WTC11 (cell line): Measurements from ENCODE around the gene NATD1. TPM values are rescaled to one million over a fixed set of nuclear protein-coding genes. Genes with fewer than 3 reads are reported as not detected.

ENCODE experiments used
- ATAC-seq: fragments of 200-7000 bp; cut with Tn5 transposase; 2 replicates; pipeline ENCODE4 v1.10.0; 2021; ENCODE audit warnings: mild to moderate bottlenecking, moderate library complexity
- CTCF ChIA-PET: fragments of 300-600 bp; sonication (Branson Sonifier 250); formaldehyde crosslinking; loops from one replicate; lab custom pipeline; 2021; ENCODE audit warnings: antibody characterized with exemption; lab: Charles Lee
- POLR2A ChIA-PET: fragments of 350-600 bp; sonication (Branson Sonifier 250); formaldehyde crosslinking; loops from one replicate; lab custom pipeline; 2021; ENCODE audit warnings: antibody characterized with exemption; lab: Charles Lee
- DNase-seq: peaks from one replicate; pipeline ENCODE4 v3.0.0; 2021; ENCODE audit warnings: low spot score
- H3K27ac Mint-ChIP-seq: 2 replicates; pipeline ENCODE4 v1.8.0; 2021; ENCODE audit warnings: mixed read lengths
- H3K27me3 Mint-ChIP-seq: 2 replicates; pipeline ENCODE4 v1.8.0; 2021; ENCODE audit warnings: low read depth, mild to moderate bottlenecking, moderate library complexity, mixed read lengths
- H3K36me3 Mint-ChIP-seq: 2 replicates; pipeline ENCODE4 v1.8.0; 2021; ENCODE audit warnings: mixed read lengths
- H3K4me1 Mint-ChIP-seq: 2 replicates; pipeline ENCODE4 v1.8.0; 2022; ENCODE audit warnings: mixed read lengths
- H3K4me3 Mint-ChIP-seq: 2 replicates; pipeline ENCODE4 v1.8.0; 2021; ENCODE audit warnings: mild to moderate bottlenecking, moderate library complexity, mixed read lengths
- H3K9me3 Mint-ChIP-seq: 2 replicates; pipeline ENCODE4 v1.8.0; 2021; ENCODE audit warnings: mixed read lengths
- E2F5 ChIP-seq: sonication (generic); formaldehyde crosslinking; IDR thresholded peaks from 2 replicates; pipeline ENCODE4 v1.8.1; 2022; ENCODE audit warnings: mild to moderate bottlenecking, moderate library complexity, missing genetic modification reagents
- ESRRA ChIP-seq: sonication (generic); formaldehyde crosslinking; IDR thresholded peaks from 2 replicates; pipeline ENCODE4 v1.8.1; 2022; ENCODE audit warnings: mild to moderate bottlenecking, missing genetic modification reagents, borderline replicate concordance
- ETV6 ChIP-seq: sonication (generic); formaldehyde crosslinking; IDR thresholded peaks from 2 replicates; pipeline ENCODE4 v1.8.1; 2022; ENCODE audit warnings: mild to moderate bottlenecking, missing genetic modification reagents
- FOXP4 ChIP-seq: sonication (generic); formaldehyde crosslinking; IDR thresholded peaks from 2 replicates; pipeline ENCODE4 v1.8.0; 2022; ENCODE audit warnings: mild to moderate bottlenecking, missing genetic modification reagents
- HMGA2 ChIP-seq: fragments of 250-450 bp; sonication (Bioruptor Pico); IDR thresholded peaks from 2 replicates; pipeline ENCODE4 v1.4.0; 2021; ENCODE audit warnings: mild to moderate bottlenecking, moderate library complexity
- HMGXB4 ChIP-seq: sonication (generic); formaldehyde crosslinking; IDR thresholded peaks from 2 replicates; pipeline ENCODE4 v1.8.1; 2023; ENCODE audit warnings: mild to moderate bottlenecking, moderate library complexity, missing genetic modification reagents
- NFE2L1 ChIP-seq: sonication (generic); formaldehyde crosslinking; IDR thresholded peaks from 2 replicates; pipeline ENCODE4 v1.8.1; 2023; ENCODE audit warnings: missing genetic modification reagents
- NFYB ChIP-seq: sonication (generic); formaldehyde crosslinking; conservative IDR thresholded peaks from 2 replicates; pipeline ENCODE4 v1.8.0; 2022; ENCODE audit warnings: low read depth, missing genetic modification reagents
- PRRX2 ChIP-seq: fragments of 250-450 bp; sonication (Bioruptor Pico); IDR thresholded peaks from 2 replicates; pipeline ENCODE4 v1.8.0; 2021; ENCODE audit warnings: mild to moderate bottlenecking
- SP1 ChIP-seq: sonication (generic); formaldehyde crosslinking; conservative IDR thresholded peaks from 2 replicates; pipeline ENCODE4 v1.8.1; 2022; ENCODE audit warnings: missing genetic modification reagents
- TP53 ChIP-seq: sonication (generic); formaldehyde crosslinking; IDR thresholded peaks from 2 replicates; pipeline ENCODE4 v1.8.1; 2023; ENCODE audit warnings: mild to moderate bottlenecking, missing genetic modification reagents
- ZBTB43 ChIP-seq: sonication (generic); formaldehyde crosslinking; IDR thresholded peaks from 2 replicates; pipeline ENCODE4 v1.8.1; 2023; ENCODE audit warnings: mild to moderate bottlenecking, missing genetic modification reagents
- ZNF232 ChIP-seq: sonication (generic); formaldehyde crosslinking; IDR thresholded peaks from 2 replicates; pipeline ENCODE4 v1.8.0; 2022; ENCODE audit warnings: mild to moderate bottlenecking, missing genetic modification reagents
- ZNF317 ChIP-seq: sonication (generic); formaldehyde crosslinking; IDR thresholded peaks from 2 replicates; pipeline ENCODE4 v1.8.1; 2023; ENCODE audit warnings: low read depth, mild to moderate bottlenecking, moderate library complexity, missing genetic modification reagents, borderline replicate concordance
- total RNA-seq: library from RNA; stranded (reverse); gene quantifications from 3 replicates; pipeline ENCODE4 v1.2.3, GENCODE V29; 2021
- TF ChIP-seq, protein P1 (sequence below): sonication (generic); formaldehyde crosslinking; conservative IDR thresholded peaks from 2 replicates; pipeline ENCODE4 v1.8.1; 2023; ENCODE audit warnings: mild to moderate bottlenecking, low read depth, missing genetic modification reagents, moderate library complexity
- TF ChIP-seq, protein P2 (sequence below): fragments of 250-450 bp; sonication (Bioruptor Pico); conservative IDR thresholded peaks from 2 replicates; pipeline ENCODE4 v1.9.0; 2021; ENCODE audit warnings: mild to moderate bottlenecking
- TF ChIP-seq, protein P3 (sequence below): sonication (generic); formaldehyde crosslinking; IDR thresholded peaks from 2 replicates; pipeline ENCODE4 v1.8.0; 2023; ENCODE audit warnings: missing genetic modification reagents
- TF ChIP-seq, protein P4 (sequence below): sonication (generic); formaldehyde crosslinking; IDR thresholded peaks from 2 replicates; pipeline ENCODE4 v1.8.1; 2022; ENCODE audit warnings: missing genetic modification reagents, borderline replicate concordance

NATD1 gene
- total RNA-seq, 1 experiment from 2014 or later: 10.1 TPM

- ChIA-PET POLR2A (interaction anchor here (0.8 kb wide), 1 partner anchor 148 kb away, joined by 3 read pairs; the partner anchor contains the start of gene DHRS7B), CTCF (interaction anchor here (0.8 to 2.7 kb wide), 12 partner anchors 9 to 282 kb away, joined by 3 to 15 read pairs (median 6); no protein-coding TSS in a partner anchor)
- Mint-ChIP-seq H3K4me1 (peaks cover 9% of the 10 kb centered on the region), H3K27ac (no peak overlapping the region), H3K4me3 (peak overlapping the region; percentile 76), H3K9me3 (no peaks in the 10 kb centered on the region), H3K36me3 (no peaks in the 10 kb centered on the region), H3K27me3 (peaks cover 42% of the 10 kb centered on the region)
- DNase-seq (no peak), ATAC-seq (peak; percentile 6)
- TF ChIP-seq ZBTB43 (no peak), NFYB (CRISPR knock-in tag) (no peak), ESRRA (CRISPR knock-in tag) (no peak), TP53 (CRISPR knock-in tag) (no peak), ETV6 (CRISPR knock-in tag) (no peak), ZNF232 (no peak), ZNF317 (CRISPR knock-in tag) (no peak), SP1 (no peak), FOXP4 (CRISPR knock-in tag) (no peak), NFE2L1 (CRISPR knock-in tag) (no peak), HMGA2 (CRISPR knock-in tag) (no peak), HMGXB4 (no peak), E2F5 (no peak), PRRX2 (CRISPR knock-in tag) (no peak)
- TF ChIP-seq, protein P1, sequence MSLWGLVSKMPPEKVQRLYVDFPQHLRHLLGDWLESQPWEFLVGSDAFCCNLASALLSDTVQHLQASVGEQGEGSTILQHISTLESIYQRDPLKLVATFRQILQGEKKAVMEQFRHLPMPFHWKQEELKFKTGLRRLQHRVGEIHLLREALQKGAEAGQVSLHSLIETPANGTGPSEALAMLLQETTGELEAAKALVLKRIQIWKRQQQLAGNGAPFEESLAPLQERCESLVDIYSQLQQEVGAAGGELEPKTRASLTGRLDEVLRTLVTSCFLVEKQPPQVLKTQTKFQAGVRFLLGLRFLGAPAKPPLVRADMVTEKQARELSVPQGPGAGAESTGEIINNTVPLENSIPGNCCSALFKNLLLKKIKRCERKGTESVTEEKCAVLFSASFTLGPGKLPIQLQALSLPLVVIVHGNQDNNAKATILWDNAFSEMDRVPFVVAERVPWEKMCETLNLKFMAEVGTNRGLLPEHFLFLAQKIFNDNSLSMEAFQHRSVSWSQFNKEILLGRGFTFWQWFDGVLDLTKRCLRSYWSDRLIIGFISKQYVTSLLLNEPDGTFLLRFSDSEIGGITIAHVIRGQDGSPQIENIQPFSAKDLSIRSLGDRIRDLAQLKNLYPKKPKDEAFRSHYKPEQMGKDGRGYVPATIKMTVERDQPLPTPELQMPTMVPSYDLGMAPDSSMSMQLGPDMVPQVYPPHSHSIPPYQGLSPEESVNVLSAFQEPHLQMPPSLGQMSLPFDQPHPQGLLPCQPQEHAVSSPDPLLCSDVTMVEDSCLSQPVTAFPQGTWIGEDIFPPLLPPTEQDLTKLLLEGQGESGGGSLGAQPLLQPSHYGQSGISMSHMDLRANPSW: no peak
- TF ChIP-seq, protein P2, sequence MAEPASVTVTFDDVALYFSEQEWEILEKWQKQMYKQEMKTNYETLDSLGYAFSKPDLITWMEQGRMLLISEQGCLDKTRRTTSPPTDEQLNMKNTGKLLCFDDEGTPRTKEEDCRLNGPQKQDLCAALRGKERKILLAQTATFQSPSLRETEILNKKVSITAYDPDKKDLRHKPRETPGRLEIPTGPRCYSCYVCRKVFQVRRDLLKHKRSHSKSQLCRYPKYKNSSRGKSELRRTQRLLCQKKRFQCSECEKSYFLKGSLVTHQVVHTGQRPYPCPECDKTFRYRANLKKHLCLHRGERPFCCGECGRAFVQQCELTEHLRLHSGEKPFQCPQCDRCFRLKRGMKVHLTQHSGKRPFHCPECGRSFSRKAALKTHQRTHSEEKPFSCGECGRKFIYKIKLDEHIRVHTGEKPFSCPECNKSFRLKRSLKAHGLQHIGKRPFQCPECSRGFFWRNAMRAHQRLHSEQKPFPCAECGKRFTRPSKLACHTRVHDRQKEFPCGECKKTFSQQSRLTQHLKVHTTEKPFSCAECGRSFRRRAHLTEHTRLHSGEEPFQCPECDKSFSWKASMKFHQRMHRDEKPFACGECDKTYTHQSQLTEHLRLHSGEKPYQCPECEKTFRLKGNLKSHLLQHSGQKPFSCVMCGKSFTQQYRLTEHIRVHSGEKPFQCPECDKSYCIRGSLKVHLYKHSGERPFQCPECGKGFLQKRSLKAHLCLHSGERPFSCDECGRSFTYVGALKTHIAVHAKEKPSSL (CRISPR knock-in tag): no peak
- TF ChIP-seq, protein P3, sequence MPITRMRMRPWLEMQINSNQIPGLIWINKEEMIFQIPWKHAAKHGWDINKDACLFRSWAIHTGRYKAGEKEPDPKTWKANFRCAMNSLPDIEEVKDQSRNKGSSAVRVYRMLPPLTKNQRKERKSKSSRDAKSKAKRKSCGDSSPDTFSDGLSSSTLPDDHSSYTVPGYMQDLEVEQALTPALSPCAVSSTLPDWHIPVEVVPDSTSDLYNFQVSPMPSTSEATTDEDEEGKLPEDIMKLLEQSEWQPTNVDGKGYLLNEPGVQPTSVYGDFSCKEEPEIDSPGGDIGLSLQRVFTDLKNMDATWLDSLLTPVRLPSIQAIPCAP (CRISPR knock-in tag): no peak
- TF ChIP-seq, protein P4, sequence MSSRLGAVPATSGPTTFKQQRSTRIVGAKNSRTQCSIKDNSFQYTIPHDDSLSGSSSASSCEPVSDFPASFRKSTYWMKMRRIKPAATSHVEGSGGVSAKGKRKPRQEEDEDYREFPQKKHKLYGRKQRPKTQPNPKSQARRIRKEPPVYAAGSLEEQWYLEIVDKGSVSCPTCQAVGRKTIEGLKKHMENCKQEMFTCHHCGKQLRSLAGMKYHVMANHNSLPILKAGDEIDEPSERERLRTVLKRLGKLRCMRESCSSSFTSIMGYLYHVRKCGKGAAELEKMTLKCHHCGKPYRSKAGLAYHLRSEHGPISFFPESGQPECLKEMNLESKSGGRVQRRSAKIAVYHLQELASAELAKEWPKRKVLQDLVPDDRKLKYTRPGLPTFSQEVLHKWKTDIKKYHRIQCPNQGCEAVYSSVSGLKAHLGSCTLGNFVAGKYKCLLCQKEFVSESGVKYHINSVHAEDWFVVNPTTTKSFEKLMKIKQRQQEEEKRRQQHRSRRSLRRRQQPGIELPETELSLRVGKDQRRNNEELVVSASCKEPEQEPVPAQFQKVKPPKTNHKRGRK: no peak
Measured at GRCh38 chr17:21275047-21275578, 21.9 kb upstream of the NATD1 start.
